Stomach (tissue), 9 donors: ENCODE measurements around the gene L1CAM. TPM values are rescaled to one million over a fixed set of nuclear protein-coding genes. Genes with fewer than 3 reads are reported as not detected.

Source experiments
- DNase-seq, 2 donors: peaks; one replicate each; pipeline versions ENCODE4 v3.0.0 to v3.0.0-alpha.2; 2013 to 2019
- H3K27ac ChIP-seq, 5 donors: fragments of 200-600 bp in 4 of 5; sonication (generic) in 4 of 5; one replicate each; pipeline ENCODE4 v1.5.1; 2013 to 2019; ENCODE audit warnings: mild to moderate bottlenecking in 1 of 5, moderate library complexity in 1 of 5
- H3K27me3 ChIP-seq, 3 donors: fragments of 200-600 bp; sonication (generic); one replicate each; pipeline ENCODE4 v1.5.1; 2017 to 2019; ENCODE audit warnings: mixed run types in 1 of 3
- H3K36me3 ChIP-seq, 4 donors: fragments of 200-600 bp; sonication (generic); 1 replicate in 3 of 4; 2 replicates in 1 of 4; pipeline ENCODE4 v1.5.1; 2016 to 2019
- H3K4me1 ChIP-seq, 4 donors: fragments of 200-600 bp; sonication (generic); one replicate each; pipeline ENCODE4 v1.5.1; 2016 to 2019
- H3K4me3 ChIP-seq, 4 donors: fragments of 200-600 bp; sonication (generic) in 3 of 4; one replicate each; pipeline ENCODE4 v1.5.1; 2016 to 2019; ENCODE audit warnings: mild to moderate bottlenecking in 1 of 4
- H3K9me3 ChIP-seq, 4 donors: fragments of 200-600 bp; sonication (generic); one replicate each; pipeline ENCODE4 v1.5.1; 2016 to 2019
- EP300 ChIP-seq: sonication (generic); formaldehyde crosslinking; IDR thresholded peaks from one replicate; pipeline ENCODE4 v1.6.1; 2017; ENCODE audit warnings: antibody characterized with exemption
- POLR2A ChIP-seq, 4 donors: fragments of 450-650 bp; IDR thresholded peaks; one replicate each; pipeline ENCODE4 v1.6.1; 2016; ENCODE audit warnings: antibody characterized with exemption in 4 of 4, control low read depth in 2 of 4, mild to moderate bottlenecking in 1 of 4, moderate library complexity in 1 of 4
- POLR2AphosphoS5 ChIP-seq, 3 donors: sonication (generic); formaldehyde crosslinking; IDR thresholded peaks; one replicate each; pipeline ENCODE4 v1.6.1; 2016; ENCODE audit warnings: antibody characterized with exemption in 3 of 3
- WGBS, 5 donors: extraction: QIAGEN DNeasy Blood & Tissue Kit in 3 of 5; methylation state at CpG; one replicate each; pipeline versions ENCODE4 v1.1.5 to v1.1.7; 2013 to 2018; 5-methylcytosine and 5-hydroxymethylcytosine counted together
- intact Hi-C: fragments of 100-400 bp; cut with DNase I; formaldehyde crosslinking; loops from one replicate; pipeline ENCODE4 v1.15.1; 2023; ENCODE audit warnings: low total_unique reads
- polyA plus RNA-seq, 3 donors: library from polyadenylated mRNA; stranded (reverse); fragments of 200-250 nt; gene quantifications; one replicate each; pipeline ENCODE4 v1.2.3, GENCODE V29; 2013
- total RNA-seq, 5 donors: library from RNA; depleted of rRNA; stranded (reverse); fragments of >200 nt; gene quantifications; one replicate each; pipeline versions ENCODE4 v1.1.0 to v1.2.3, GENCODE V29; 2014 to 2016
- TF ChIP-seq, protein P1 (sequence below), 7 experiments: fragments of 450-650 bp in 4 of 7; fragments of 200-600 bp in 3 of 7; sonication (generic) in 3 of 7; IDR thresholded peaks; one replicate each; pipeline ENCODE4 v1.5.1; 2016 to 2019; ENCODE audit warnings: antibody characterized with exemption in 7 of 7, control low read depth in 2 of 7, mild to moderate bottlenecking in 1 of 7
- donor health status: healthy with polysubstance abuse.
- donor health status: Bipolar disorder and iron deficiency.
- donor health status: healthy.

The L1CAM gene
- total and polyA plus RNA-seq, 8 donors = under 0.01 to 19.1 (median 2.7) TPM

DNA sequence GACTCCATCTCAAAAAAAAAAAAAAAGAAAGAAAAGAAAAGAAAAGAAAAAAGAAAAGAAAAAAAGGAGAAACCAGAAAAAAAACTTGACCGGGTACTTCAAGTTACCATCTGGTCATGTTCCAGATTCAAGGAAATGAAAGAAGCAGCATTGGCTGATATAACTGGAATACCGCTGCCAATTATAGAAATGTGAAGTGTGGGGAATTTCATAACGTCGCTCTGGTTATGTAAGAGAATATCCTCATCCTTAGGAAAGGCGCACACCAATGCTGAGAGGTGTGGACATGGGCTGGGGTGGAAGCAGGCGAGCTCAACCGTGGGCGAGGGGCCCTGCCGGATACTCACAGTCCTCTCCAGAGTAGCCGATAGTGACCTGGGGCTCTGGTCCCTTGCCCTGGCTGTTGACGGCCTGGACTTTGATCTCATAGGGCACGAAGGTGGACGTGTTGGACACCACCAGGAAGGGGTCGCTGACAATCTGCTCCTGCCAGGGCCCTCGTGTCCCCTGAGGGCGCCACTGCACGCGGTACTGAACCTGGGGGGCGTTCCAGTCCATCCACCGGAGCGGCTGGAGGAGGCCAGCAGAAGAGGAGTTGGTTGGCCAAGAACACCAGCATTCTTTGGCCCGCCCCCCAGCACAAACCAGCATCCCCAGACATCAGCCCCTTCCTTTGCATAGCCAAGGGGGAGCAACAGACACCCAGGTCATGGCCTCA is 19.5 kb downstream of the L1CAM start:
- intact Hi-C loops = no loop called here
- H3K4me1 ChIP-seq = no peaks in the 10 kb centered on the region
- H3K4me3 ChIP-seq = no peak overlapping the region
- TF ChIP-seq EP300 (no peak), POLR2A (IDR thresholded peaks at IDR 0.05) (no peak)
- H3K36me3 ChIP-seq = no peaks in the 10 kb centered on the region
- DNase-seq = no peak
- WGBS, 5 donors = 82 to 89% (median 86%) methylated on average over 14 to 22 of the region's 22 CpGs
- H3K27ac ChIP-seq = no peak overlapping the region
- H3K27me3 ChIP-seq = peaks cover 0 to 36% (median 19%) of the 10 kb centered on the region in 3 donors
- H3K9me3 ChIP-seq = peaks cover 0 to 5% (median 0%) of the 10 kb centered on the region in 4 donors

DNA sequence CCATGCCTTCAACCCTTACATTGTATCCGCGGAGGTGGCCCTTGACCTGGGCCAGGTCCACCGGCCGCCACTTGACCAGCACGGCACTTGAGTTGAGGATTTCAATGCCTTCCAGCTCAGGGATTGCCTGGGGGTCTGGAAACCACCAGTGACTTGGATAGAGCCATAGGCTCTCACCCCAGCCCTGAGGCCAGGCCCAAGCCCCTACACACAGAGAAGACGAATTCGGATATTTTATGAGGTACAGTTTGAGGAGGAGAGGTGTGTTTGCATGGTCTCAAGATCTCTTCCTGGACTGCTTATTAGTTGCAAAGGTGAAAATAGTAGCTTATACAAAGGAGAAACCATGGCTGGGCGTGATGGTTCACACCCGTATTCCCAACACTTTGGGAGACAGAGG is 20.3 kb downstream of the L1CAM start:
- H3K9me3 ChIP-seq = peaks cover 0 to 5% (median 0%) of the 10 kb centered on the region in 4 donors
- WGBS, 5 donors = 89 to 95% (median 93%) methylated on average over 5 to 9 of the region's 9 CpGs
- DNase-seq = no peak

DNA sequence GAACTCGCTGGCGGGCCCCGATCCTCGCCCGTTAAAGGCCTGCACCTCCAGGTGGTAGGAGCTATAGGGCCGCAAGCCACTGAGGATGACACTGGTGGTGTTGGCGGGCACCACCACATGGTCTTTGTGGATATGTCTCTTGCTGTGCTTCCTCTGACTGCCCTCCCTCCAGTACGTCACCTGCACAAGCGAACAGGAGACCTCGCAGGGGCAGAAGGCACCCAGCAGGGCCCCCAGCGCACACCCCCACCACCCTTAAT is 20.7 kb downstream of the L1CAM start:
- peaks cover 0 to 25% (median 7%) of the 10 kb centered on the region in 3 donors for H3K27me3 ChIP-seq
- no peak overlapping the region for H3K27ac ChIP-seq
- DNase-seq = no peak
- 84 to 100% (median 92%) methylated on average over 1 to 11 of the region's 11 CpGs for WGBS, 5 donors
- peaks cover 0 to 5% (median 0%) of the 10 kb centered on the region in 4 donors for H3K9me3 ChIP-seq
- no peak for TF ChIP-seq POLR2AphosphoS5 (IDR thresholded peaks at IDR 0.05)
- no peaks in the 10 kb centered on the region for H3K36me3 ChIP-seq
- H3K4me1 ChIP-seq = no peaks in the 10 kb centered on the region
- intact Hi-C loops = no loop called here
- no peak overlapping the region for H3K4me3 ChIP-seq

More for the DNA sequence above, 20.3 kb downstream of the L1CAM start:
- H3K27me3 ChIP-seq = peaks cover 0 to 29% (median 11%) of the 10 kb centered on the region in 3 donors
- H3K27ac ChIP-seq = no peak overlapping the region
- TF ChIP-seq POLR2A (IDR thresholded peaks at IDR 0.05) (no peak), EP300 (no peak), POLR2AphosphoS5 (IDR thresholded peaks at IDR 0.05) (no peak)
- TF ChIP-seq, protein P1, sequence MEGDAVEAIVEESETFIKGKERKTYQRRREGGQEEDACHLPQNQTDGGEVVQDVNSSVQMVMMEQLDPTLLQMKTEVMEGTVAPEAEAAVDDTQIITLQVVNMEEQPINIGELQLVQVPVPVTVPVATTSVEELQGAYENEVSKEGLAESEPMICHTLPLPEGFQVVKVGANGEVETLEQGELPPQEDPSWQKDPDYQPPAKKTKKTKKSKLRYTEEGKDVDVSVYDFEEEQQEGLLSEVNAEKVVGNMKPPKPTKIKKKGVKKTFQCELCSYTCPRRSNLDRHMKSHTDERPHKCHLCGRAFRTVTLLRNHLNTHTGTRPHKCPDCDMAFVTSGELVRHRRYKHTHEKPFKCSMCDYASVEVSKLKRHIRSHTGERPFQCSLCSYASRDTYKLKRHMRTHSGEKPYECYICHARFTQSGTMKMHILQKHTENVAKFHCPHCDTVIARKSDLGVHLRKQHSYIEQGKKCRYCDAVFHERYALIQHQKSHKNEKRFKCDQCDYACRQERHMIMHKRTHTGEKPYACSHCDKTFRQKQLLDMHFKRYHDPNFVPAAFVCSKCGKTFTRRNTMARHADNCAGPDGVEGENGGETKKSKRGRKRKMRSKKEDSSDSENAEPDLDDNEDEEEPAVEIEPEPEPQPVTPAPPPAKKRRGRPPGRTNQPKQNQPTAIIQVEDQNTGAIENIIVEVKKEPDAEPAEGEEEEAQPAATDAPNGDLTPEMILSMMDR (IDR thresholded peaks at IDR 0.05) = no peak
- H3K4me1 ChIP-seq = no peaks in the 10 kb centered on the region
- no peak overlapping the region for H3K4me3 ChIP-seq
- intact Hi-C loops = no loop called here
- H3K36me3 ChIP-seq = no peaks in the 10 kb centered on the region

DNA sequence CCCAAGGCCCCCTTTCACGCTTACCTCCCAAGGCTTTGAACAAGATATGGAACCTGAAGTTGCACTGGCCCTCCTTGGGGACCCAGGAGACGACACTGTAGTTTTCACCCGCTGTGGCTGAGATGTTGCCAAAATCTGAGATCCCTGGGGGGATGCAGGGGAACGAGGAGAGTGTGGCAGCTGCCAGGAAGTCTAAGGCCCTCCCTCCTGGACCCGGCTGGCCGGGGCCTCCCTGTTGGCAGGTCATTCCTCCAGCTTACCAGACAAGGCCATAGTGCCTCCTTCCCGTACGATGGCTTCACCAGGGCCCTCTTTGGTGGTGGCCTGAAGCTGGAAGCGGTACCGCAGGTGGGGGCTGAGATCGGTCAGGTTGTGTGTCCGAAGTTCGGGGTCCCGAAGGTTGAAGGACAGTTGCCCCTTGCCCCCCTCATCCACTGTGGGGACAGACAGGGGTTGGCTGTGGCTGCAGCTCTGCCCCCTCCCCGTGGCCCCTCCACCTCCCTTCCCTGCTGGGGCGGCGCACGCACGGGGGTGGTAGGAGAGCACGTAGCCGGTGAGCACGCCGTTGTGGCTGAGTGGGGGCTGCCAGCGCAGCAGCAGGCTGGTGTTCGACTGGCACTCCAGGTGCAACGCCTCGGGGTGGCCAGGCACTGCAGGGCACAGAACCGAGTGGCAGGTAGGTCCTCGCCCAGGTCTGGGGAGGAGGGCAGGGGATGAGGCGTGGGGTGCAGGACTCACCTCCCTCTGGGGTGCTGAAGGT is 21.2 kb downstream of the L1CAM start:
- intact Hi-C loops = no loop called here
- WGBS, 5 donors = 82 to 89% (median 84%) methylated on average over 10 to 30 of the region's 30 CpGs
- peaks cover 0 to 5% (median 0%) of the 10 kb centered on the region in 4 donors for H3K9me3 ChIP-seq
- no peak overlapping the region for H3K4me3 ChIP-seq
- no peaks in the 10 kb centered on the region for H3K4me1 ChIP-seq
- no peak overlapping the region for H3K27ac ChIP-seq
- TF ChIP-seq POLR2AphosphoS5 (IDR thresholded peaks at IDR 0.05) = no peak
- TF ChIP-seq POLR2A (IDR thresholded peaks at IDR 0.05) = no peak
- TF ChIP-seq EP300 = no peak
- TF ChIP-seq, protein P1 (IDR thresholded peaks at IDR 0.05) = no peak
- no peaks in the 10 kb centered on the region for H3K36me3 ChIP-seq
- no peak for DNase-seq
- peaks cover 0 to 23% (median 6%) of the 10 kb centered on the region in 3 donors for H3K27me3 ChIP-seq

DNA sequence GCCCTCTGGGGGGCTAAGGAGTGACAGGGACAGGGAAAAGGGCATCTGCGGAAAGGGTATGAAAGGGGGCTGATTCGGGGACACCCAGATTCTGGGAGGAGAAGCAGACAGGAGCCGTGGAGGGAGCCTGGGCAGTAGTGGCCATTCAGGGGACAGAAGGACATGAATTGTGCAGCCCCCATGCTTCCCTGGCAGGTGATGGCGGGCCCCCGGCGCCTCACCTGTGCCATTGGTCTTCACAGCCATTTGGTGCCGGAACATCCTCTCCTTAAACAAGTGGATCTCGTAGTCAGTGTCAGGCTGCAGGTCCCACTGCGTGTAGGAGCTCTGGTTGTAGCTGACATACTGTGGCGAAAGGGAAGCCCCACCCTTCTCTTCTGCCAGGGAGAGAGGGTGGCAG is 21.9 kb downstream of the L1CAM start:
- TF ChIP-seq EP300 = no peak
- TF ChIP-seq POLR2A (IDR thresholded peaks at IDR 0.05) = no peak
- TF ChIP-seq, protein P1 (IDR thresholded peaks at IDR 0.05) = no peak
- TF ChIP-seq POLR2AphosphoS5 (IDR thresholded peaks at IDR 0.05) = no peak
- 77 to 88% (median 86%) methylated on average over 6 to 10 of the region's 10 CpGs for WGBS, 5 donors
- Histone ChIP-seq H3K4me3 (no peak overlapping the region), H3K36me3 (no peaks in the 10 kb centered on the region), H3K9me3 (peaks cover 0 to 5% (median 0%) of the 10 kb centered on the region in 4 donors), H3K27me3 (peaks cover 0 to 23% (median 6%) of the 10 kb centered on the region in 3 donors), H3K27ac (no peak overlapping the region), H3K4me1 (no peaks in the 10 kb centered on the region)
- intact Hi-C loops = no loop called here
- DNase-seq = no peak
